NCI-H510A treated with DMSO at 0.1 percent for 48 hours (cell line): Measurements from ENCODE around the gene SGSM1.

ENCODE experiments used
- DNase-seq: peaks from one replicate; lab custom pipeline; 2025; lab: John Stamatoyannopoulos, UW

Gene SGSM1

DNA sequence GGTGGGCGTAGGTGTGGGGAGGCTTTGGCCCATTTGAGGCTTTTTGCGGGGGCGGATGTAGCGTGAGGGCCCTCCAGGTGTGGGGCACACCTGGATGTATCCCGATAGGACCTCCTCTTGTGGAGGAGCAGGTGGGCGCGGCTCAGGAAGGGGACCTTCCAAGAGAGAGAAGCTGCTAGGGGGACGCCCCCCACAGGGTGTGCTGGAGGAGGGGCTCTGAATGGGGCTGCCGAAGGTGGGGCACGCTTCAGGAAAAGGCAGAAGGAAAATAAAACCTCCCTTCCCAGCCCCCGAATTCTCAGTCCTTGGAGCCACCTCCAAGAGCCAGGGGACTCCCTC is 621 bp downstream of the SGSM1 start:
- DNase-seq: no peak

DNA sequence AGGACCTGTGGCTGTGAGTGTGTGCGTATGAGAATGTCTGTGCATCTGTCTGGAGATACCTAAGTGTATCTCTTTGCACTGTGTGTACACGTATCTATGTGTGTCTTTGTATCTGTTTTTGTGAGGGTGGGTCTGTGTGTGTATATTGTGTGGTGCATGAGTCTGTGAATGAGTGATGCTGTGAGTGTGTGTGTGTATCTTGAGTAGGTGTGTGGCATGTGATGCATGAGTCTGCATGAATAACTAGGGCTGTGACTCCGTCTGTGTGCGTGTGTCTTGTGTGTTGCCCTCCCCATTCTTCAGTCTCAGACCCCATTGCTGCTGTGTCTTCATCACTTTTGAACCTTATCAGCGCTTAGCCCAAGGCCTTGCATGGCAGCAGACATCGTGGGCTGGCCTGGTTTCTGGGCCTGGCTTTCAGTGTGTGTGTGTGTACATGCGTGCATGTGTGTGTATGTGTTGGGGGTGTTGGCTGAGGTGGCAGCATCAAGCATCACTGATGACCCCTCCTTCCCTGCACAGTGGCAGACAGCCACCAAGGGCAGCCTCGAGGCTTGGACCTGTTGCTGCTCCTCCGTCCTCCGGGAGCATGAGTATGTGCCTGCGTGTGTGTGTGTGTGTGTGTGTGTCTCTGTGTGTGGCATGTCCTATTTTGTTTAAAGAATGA is 1.4 kb downstream of the SGSM1 start:
- DNase-seq: no peak

DNA sequence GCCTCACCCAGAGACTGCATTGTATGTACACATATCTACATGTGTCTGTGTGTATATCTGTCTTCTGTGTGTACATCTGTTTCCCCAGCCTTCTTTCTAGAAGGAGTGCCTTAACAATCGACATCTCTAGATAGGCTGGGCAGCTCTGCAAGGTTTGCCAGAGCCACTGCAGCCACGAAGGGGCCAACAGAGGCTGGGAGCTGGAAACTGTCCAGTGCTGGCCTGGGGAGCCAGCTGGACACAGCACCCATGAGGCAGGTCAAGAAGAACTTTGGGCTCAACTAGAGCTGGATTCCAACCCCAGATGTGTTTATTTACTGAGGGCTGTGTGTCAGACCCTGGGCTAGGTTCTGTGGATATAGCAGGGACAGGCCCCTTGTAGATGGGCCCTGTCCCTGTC is 3.3 kb downstream of the SGSM1 start:
- DNase-seq: no peak

DNA sequence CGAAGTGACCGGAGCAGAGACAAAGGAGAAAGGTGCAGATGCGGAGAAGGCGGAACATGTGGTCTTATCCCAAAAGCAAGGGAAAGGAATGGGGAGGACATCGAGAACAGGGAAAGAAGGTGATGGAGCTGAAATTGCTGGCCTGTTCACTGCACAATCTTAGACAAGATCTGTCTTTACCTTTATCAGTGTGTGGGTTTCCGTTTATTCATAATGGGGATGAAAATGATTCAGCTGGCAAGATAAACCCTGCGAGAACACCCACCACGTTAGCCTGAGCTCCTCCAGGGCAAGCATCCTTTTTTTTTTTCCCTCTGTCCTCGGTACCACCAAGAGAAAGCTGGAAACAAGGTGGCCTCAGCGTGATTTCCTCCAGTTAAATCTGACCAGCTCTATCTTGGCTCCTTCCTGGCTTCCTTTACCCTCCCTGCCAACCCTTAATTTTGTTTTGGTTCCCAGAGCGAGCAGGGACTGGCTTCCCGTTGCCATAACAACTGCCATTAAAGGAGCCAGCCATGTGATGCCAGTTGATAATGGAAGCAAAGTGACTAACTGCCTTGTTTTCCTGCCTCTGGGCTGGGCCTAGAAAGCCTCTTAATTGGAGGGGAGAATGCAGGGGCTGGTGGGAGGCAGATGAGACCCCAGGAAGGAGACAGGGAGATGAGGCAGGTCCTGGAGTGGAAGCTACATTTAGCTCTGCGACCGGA is 4.2 kb downstream of the SGSM1 start:
- DNase-seq: no peak

DNA sequence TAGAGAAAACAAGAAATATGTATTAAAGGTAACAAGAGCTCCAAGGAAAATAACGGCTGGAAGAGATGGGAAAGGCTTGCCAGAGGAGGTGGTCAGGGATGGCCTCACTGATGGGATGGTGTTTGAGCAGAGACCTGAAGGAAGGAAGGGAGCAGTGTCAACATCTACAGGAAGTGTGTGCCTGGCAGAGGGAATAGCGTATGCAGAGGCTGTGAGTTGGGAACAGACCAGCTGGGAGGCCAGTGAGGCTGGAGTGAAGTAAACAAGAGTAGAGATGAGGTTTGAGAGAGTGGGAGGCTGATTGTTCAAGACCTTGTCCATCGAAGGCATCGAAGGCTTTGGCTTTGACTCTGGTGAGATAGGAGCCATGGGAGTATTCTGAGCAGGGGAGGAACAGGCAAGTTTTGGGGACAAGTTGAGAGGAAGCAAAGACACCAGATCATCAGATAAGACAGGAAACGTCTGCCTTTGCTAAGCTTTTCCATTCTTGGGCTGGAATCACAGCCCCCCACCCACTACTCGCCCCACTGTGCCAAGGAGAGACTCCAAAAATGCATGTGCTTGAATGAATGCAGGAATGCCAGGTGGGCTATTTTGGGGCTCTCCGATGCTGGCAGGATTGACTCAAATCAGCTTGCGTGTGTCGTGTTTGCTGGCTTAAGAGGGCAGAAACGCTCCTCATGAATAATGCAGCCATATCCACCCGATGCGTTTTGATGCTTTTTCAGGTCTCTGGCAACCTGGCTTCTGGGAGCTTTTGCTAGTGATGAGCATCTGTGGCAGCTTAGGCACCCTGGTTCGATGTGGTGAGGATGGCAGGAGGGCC is 7.2 kb downstream of the SGSM1 start:
- DNase-seq: no peak

DNA sequence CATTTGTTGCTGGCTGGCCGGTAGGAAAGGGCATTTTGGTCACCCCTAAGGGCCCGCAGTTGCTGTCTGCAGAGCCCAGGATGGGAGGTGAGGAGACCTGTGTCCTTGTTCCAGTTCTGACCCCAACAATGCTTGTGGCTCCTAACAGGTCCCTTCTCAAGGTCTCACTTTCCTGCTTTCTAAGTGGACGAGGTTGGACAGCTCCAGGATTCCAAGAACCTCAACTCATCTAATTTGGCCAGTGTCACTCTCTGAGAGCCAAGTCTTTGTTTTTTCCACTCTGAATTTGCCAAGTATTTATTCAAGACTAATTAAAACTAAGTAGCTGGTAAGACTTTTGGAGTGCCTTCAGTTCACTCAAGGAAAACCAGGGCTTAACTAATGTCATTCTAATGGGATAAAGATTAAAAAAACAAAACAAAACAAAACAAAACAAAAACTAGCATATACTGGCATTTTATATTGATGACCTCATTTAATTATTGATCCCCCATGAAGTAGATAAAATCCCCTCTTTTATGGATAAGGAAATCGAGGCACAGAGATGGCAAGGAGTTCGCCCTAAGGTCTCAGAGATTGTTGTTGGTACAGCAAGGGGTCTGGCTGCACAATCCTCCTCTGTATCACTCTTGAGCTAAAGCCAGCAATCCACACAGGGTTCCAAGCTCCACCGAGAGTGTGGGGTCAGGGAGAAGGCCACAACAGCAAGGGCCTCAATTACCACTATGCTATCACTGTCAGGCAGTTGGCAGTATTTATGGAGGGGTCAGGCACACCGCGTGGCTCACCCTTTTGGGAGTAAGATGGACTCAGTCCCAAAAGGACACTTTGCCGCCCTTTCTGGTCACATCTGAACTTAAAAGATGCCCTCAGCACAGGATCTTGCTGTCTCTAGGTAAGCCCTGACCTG is 8.1 kb downstream of the SGSM1 start:
- DNase-seq: no peak

DNA sequence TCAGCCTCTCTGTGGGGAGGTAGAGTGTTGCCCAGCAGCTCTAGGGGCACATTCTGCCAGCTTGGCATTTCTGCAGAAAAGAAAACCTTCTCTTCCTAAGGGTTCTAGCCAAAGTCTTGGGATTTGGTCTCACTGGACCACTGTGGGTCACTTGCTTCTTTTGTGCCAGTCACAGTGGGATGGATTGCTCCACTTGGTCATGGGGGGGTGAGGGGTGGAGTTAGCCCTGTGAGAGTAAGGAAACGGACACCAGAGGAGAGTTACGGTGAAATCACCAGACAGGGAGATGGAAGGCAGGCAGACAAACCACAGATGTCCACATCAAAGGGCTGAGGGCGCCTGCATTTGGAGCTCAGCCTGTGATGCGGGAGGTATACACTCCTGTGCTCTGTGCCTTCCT is 10.8 kb downstream of the SGSM1 start:
- no peak for DNase-seq

DNA sequence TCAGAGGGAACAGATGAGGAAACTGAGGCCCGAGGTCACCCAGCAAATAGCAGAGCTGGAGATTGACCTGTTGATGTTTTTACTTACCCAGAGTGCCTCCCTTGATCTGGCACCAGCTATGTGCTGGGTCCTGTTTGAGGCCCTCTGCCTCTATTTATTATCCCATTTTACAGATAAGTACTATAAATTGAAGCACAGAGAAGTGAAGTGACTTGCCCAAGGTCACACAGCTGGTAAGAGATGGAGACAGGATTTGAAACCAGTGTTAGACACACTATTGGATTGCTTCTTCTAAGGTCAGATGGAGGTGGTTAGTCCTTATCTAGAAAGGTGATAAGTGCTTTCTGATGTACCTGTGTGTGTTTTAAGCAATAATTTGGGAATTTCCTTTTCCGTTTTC is 13.5 kb downstream of the SGSM1 start:
- no peak for DNase-seq

DNA sequence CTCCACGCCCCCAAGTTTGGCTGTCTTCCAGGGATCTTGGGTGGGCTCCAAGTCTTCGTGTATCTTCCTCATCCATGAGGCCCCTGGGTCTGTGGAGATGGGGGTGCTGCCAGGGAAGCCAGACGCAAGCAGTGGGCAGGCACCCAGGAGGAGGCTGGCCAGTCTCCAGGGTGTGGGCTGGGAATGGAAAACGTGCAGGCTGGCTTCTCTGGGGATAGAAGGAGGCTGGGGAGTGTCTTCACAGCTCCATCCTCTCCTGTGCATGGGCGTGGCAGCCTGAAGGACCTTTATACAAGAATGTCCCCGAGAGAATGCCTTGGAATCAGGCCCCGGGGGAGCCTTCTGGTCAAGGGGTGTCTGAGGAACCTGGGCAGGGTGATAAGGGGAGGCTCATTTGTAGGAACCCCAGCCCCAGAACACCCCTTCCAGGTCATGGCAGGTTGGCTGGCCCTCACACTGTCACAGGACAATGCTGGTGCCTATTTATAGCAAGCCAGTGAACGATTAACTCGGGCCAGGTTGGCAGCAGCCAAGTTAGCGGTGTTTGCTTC is 14.0 kb downstream of the SGSM1 start:
- no peak for DNase-seq

DNA sequence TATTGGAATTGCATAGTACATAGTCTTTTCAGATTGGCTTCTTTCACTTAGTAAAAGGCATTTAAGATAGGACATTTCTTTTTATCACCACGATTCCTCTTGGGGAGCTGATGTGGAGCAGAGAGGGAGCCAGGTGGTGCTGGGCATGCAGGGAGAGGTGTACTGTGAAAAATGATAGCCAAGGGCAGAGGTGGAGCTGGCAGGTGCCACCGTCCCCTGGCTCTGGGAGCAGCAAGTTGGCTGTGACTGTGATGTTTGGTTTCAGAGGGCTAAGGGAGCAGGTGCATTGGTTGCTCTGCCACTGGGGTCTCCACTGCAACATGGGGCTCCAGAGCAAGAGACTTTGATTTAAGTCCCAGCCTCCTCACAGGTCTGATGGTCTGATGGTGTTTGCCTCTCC is 16.5 kb downstream of the SGSM1 start:
- peak; percentile 4 for DNase-seq

DNA sequence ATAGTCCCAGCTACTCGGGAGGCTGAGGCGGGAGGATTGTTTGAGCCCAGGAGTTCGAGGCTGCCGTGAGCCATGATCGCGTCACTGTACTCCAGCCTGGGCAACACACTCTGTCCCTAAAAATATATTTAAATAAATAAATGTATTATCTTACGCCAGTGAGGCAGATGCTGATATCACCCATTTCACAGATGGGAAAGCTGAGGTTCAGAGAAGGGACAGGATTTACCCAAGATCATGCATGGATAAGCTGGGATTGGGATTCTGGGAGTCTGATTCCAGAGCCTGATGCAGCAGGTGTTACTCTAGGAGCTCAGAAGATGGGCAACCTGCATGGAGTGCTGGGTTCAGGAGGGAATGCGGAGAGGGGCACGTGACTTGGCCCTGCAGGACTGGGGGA is 17.8 kb downstream of the SGSM1 start:
- DNase-seq: no peak

DNA sequence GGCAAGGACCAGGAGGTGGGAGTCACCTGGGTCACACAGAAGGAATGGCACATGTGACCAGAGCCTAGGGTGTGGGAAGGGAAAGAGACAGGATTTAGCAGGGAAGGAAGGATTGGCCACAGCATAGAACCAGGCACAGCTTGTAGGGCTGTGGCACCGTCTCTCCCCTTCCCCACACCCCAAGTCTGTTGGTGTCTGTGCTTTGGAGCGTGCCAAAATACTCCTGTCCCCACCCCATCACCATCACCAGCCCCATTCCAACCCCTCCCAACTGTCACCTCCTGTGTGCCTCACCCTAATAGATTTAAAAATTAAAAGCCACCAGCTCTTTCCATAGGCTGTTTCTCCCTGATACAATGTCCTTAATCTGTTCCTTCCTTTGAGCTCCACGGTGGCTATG is 18.2 kb downstream of the SGSM1 start:
- DNase-seq: no peak

DNA sequence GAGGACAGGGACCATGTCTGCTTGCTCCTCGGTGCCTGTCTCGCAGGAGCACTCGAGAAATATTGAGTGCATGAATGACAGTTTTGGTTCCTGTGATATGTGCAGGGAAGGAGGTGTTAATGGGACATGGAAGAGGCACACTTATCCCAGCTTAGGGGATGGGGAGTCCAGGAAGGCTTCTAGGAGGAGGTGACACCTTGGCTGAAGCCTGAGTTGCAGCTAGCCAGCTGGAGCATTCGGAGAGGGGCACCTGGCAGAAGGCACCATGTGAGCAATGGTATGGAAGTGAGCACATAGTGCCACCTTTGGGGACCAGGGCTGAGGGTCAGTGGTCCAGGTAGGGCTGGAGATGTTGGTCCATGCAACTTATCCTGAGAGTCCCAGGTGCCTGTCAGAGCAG is 18.9 kb downstream of the SGSM1 start:
- no peak for DNase-seq

DNA sequence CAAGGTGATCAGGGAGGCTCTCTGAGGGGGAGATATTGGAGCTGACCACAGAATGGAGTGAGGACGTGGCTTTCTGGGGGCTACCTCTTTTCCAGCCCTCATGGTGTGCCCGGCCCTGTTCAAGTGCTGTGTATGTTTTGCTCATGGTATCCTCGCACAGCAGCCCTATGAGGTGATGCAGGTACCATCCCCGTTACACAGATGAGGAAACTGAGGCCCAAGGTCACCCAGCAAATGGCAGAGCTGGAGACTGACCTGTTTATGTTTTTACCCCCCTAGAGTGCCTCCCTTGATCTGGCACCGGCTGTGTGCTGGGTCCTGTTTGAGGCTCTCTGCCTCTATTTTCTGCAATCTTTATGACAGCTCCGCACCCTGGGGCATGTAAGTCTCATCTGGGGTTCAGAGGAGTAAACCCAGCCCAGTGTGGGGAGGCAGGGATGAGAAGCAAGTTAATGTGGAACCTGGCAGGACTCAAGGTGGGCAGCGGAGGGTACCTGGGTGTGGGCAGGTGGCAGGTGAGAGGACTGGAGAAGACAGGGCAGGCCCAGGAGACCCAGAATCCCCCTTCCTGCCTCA is 20.8 kb downstream of the SGSM1 start:
- no peak for DNase-seq

DNA sequence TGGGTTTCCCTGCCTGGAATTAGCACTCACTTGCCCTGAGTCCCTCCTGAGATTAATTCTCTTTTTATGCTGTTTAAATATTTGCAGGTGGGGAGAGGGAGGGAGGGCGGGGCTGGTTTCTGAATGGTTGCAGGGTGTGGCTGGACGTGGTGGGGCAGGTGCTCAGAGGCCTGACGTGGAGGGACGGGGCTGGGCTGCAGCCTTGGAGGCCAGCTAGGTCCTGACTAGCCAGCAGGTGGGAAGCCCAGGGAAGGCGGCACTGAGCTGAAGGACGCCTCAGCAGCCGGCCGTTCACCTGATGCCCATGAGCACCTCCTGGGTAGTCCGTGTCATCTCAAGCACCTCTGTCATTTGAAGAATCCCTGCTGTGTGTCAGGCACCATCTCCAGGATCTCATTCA is 21.3 kb downstream of the SGSM1 start:
- DNase-seq: peak; percentile 75

DNA sequence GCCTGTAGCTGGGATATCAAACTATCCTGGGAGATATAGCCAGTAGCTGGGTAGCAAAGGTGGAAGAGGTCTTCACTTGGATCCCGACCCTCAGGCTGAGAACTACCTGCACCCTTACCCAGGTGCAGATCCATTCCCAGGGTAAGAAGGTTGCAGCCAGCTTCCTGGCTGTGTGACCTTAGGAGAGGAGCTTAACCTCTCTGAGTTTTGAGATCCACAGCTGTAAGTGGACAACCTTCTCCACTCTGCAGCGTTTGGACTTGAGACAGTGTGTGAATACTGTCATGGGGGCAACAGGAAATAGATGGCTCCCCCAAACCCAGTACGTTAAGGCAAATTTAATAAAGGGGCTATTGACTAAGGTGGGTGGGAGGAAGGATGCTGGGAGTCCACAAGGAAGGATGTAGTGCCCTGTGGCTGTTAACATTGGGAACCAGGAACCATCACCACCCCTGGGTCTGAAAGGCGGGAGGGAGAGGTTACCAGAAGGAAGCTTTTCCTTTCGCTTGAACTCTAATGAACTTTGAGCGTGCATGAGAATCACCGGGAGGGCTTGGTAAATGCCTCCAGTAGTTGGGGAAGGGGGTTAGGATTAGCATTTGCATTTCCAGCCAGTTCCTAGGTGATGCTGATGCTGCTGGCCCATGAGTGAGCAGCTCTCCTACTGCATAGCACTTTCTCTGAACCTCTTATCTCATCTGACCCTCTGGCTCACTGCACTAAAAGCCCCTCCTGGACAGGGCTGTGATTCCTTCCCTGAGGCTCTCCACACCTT is 24.4 kb downstream of the SGSM1 start:
- no peak for DNase-seq

DNA sequence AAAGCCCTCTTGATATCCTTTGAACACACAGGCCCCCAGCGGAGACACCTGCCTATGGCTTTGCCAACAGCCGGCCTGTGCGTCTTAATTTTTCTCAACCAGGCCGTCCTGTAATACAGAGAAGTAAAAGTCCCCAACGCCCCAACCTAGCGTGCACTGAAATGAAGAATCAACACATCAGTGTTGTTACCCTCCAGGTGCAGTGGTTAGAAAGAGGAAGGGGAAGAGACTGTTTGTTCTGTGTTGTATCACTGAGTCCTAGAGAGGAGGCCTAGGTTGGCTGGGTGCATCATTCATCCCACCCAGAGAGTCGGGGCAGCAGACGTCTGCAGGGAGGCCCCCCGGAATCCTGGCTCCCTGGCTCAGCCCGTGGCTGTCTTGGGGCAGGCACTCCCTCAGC is 25.7 kb downstream of the SGSM1 start:
- no peak for DNase-seq

DNA sequence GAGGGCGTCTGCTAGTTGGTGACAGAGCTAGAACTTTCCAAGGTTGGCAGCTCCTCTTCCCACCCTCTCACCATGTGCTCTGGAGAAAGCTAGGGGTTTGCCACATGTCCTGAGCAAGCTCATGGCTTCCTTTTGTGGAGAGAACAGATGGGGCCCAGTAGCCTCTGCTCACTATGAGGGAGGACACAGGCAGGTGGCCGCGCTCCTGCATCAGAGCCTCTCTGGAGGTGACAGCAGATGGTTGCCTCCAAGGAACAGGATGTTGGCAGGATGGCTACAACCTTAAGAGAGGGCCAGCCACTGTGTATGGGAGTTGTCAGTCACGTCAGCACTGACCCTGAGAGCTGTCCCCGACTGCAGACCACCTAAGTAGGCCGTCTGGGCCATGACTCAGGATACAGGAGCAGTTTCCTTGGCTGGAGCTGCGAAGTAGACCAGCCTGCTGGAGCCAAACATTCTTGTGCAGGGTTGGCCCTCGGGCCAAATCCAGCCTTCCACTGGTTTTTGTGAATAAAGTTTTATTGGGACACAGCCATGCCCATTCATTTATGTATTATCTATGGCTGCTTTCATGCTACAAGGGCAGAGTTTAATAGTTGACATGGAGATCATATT is 28.0 kb downstream of the SGSM1 start:
- DNase-seq: no peak

DNA sequence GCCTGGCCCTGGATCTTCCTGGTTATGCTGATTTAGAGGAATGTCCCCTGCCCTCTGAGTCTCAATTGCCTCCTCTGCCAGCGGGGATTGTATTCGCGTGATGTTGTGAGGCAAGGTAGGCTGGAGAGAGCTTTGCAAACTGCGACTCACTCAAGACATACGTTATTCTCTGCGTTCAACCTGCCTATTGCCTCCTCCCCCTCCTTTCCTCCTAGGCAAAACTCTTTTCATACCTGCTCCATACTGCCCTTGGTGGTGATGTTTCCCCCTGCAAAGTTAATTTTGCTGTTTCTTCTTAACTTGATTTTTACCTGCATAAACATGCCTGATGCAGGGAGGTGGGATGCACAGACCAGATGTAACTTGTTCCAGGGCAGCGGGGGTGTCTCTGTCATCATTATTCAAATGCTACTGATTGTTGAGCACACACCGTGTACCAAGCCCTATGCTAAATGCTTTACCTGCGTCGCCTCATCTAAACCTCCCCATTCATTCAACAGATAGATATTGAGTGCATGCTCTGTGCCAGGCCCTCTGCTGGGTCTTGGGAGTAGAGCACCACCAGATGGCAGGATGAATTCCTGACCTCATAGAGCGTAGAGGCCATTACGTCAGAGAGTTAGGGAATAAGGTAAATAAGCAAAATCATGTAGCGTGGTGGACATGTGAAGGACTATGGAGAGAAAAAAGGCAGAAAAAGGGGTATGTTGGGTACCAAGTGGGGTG is 29.0 kb downstream of the SGSM1 start:
- no peak for DNase-seq

DNA sequence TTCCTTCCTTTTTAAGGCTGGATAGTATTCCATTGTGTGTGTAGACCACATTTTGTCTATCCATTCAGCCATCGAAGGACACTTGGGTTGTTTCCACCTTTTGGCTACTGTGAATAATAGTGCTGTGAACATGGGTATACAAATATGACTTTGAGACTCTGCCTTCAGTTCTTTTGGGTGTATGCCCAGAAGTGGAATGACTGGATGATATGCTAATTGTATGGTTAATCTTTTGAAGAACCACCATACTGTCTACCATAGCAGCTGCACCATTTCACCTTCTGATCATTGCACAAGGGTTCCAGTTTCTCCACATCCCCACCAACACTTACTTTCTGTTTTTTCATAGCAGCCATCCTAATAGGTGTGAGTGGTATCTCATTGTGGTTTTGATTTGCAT is 30.3 kb downstream of the SGSM1 start:
- no peak for DNase-seq
